GM12891 (cell line): Measurements from ENCODE around the gene ANKH.

ENCODE experiments used
- POLR2A ChIP-seq: IDR thresholded peaks from 2 replicates; pipeline ENCODE4 v1.6.1; 2011; ENCODE audit warnings: low read depth, low read length, control low read depth
- POLR2AphosphoS5 ChIP-seq: IDR thresholded peaks from 2 replicates; pipeline ENCODE4 v1.6.1; 2011; ENCODE audit warnings: low read depth, low read length, control low read depth

DNA sequence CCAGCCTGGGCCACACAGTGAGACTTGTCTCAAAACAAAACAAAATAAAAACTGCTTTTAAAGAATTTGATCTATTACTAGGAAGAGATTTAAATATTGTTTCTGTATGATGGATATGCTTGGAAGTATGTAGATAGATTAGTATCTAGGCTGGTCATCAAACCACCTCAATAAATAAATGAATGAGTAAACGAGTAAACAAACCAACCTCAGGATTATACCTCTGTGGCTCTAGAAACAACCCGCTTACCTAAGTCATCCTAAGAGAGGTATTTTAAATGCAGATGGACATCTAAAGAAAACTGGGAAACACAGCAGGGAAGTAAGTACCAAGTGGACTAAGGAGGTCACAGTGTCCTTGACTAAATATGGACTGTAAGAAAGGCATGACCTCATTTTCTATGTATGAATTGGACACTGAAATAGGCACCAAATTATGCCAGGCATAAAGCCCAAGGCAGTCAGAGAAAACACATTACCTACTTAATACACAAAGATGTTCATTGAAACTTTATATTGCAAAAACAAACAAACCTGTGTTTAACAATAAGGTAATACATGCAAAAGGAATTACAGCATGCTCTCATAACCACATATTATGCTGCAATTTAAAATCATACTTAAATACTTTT lies 7.3 kb downstream of the ANKH start:
- no peak for TF ChIP-seq POLR2A
- TF ChIP-seq POLR2AphosphoS5 = no peak
